Heart right ventricle (tissue), 16 donors: ENCODE measurements around the gene MCCD1. TPM values are rescaled to one million over a fixed set of nuclear protein-coding genes. Genes with fewer than 3 reads are reported as not detected.

Experiments used
- ATAC-seq, 8 donors: fragments of 200-7000 bp; cut with Tn5 transposase; one replicate each; pipeline ENCODE4 v1.9.1; 2020; ENCODE audit warnings: mild to moderate bottlenecking in 8 of 8, moderate library complexity in 8 of 8, moderate number of reproducible peaks in 1 of 8
- DNase-seq, 2 donors: peaks; one replicate each; pipeline ENCODE4 v3.0.0-alpha.2; 2020
- H3K27ac ChIP-seq, 10 donors: fragments of 200-600 bp; sonication (generic) in 2 of 10; one replicate each; pipeline versions ENCODE4 v1.5.0 to v1.8.0; 2020 to 2022; ENCODE audit warnings: mild to moderate bottlenecking in 3 of 10
- H3K27me3 ChIP-seq, 7 donors: fragments of 200-600 bp; one replicate each; pipeline ENCODE4 v1.8.0; 2021 to 2022; ENCODE audit warnings: mild to moderate bottlenecking in 2 of 7
- H3K36me3 ChIP-seq, 9 donors: fragments of 200-600 bp; sonication (generic) in 1 of 9; one replicate each; pipeline versions ENCODE4 v1.5.0 to v1.8.0; 2020 to 2022; ENCODE audit warnings: mild to moderate bottlenecking in 2 of 9
- H3K4me1 ChIP-seq, 9 donors: fragments of 200-600 bp; sonication (generic) in 1 of 9; one replicate each; pipeline versions ENCODE4 v1.5.0 to v1.8.0; 2020 to 2022; ENCODE audit warnings: mild to moderate bottlenecking in 4 of 9
- H3K4me3 ChIP-seq, 10 donors: fragments of 200-600 bp; sonication (generic) in 2 of 10; one replicate each; pipeline versions ENCODE4 v1.5.0 to v1.8.0; 2020 to 2022; ENCODE audit warnings: mild to moderate bottlenecking in 7 of 10, moderate library complexity in 2 of 10
- H3K9me3 ChIP-seq, 11 donors: fragments of 200-600 bp in 10 of 11; sonication (generic) in 2 of 11; one replicate each; pipeline versions ENCODE4 v1.5.0 to v1.8.0; 2013 to 2022; ENCODE audit warnings: mild to moderate bottlenecking in 2 of 11, control low read depth in 1 of 11, moderate library complexity in 1 of 11
- WGBS, 2 donors: extraction: QIAGEN DNeasy Blood & Tissue Kit; methylation state at CpG; one replicate each; pipeline ENCODE4 v1.1.7; 2013; ENCODE audit warnings: inconsistent platforms in 1 of 2; 5-methylcytosine and 5-hydroxymethylcytosine counted together
- intact Hi-C, 10 donors: fragments of 100-400 bp; cut with DNase I; formaldehyde crosslinking; loops; one replicate each; pipeline versions ENCODE4 v1.11.1 to v1.14.2; 2022
- polyA plus RNA-seq, 2 donors: library from polyadenylated mRNA; stranded (reverse); fragments of 200-250 nt; gene quantifications; one replicate each; pipeline ENCODE4 v1.2.3, GENCODE V29; 2013
- total RNA-seq, 10 donors: library from RNA; stranded (reverse); fragmentation: NEBNext Ultra II Directional in 3 of 10; extraction: Animal tissue kit (Norgen Biotek cat#: 25700) in 3 of 10; gene quantifications; one replicate each; pipeline versions ENCODE4 v1.2.1 to v1.2.4, GENCODE V29; 2021 to 2023
- TF ChIP-seq, protein P1 (sequence below), 9 donors: fragments of 200-600 bp; sonication (generic) in 2 of 9; IDR thresholded peaks; one replicate each; pipeline versions ENCODE4 v1.5.0 to v1.8.0; 2021 to 2022; ENCODE audit warnings: antibody characterized with exemption in 9 of 9, mild to moderate bottlenecking in 5 of 9, moderate library complexity in 1 of 9
- donor health status: Arrhythmogenic right ventricular cardiomyopathy.
- donor health status: ischemic (EF 13 %, LVEDD 7.1; RV severe dilation, severe dysfunction).
- donor health status: healthy with polysubstance abuse.
- donor health status: DM: no; HTN: yes; CAD: no.
- donor health status: DM: no; HTN: no; CAD: no.
- donor health status: ischemic (EF 25% LVEDD 6.9; RV normal size, moderate dysfunction).
- donor health status: ischemic (EF 25% LVEDD 5.7; RV mildly dilated, moderate dysfunction).
- donor health status: healthy.
- donor health status: DM: yes; HTN: yes; CAD: no.
- donor health status: Ischemic cardiomyopathy.
- donor health status: ischemic (EF 35%, LVEDD 5.7; RV mildly dilated, moderate dysfunction).
- donor health status: nonischemic (EF 11% LVEDD 7.7; RV severe dilation, severe dysfunction).
- donor health status: DM: yes; HTN: yes; CAD: no.
- donor health status: PGD.
- donor health status: ischemic (EF 29% LVEDD 5.4; RV normal size, mild dysfunction).
- donor health status: nonischemic (EF 23%, LVEDD 6.1; RV moderate dilation, normal function).

Gene MCCD1
- total and polyA plus RNA-seq, 12 donors: not detected

GRCh38 chr6:31541658-31542521 is 13.1 kb downstream of the MCCD1 start, which contains the start of gene DDX39B:
DDX39B (minus strand) TSS chr6:31542003; CDS start chr6:31540532, 1,471 bp downstream.
- Histone ChIP-seq H3K4me1 (peaks cover 22 to 55% (median 41%) of the 10 kb centered on the region in 9 donors), H3K4me3 (peak within 1 kb of the TSS; percentile 42 to 87 (median 73)), H3K27ac (peak within 1 kb of the TSS; percentile 81 to 100 (median 93)), H3K27me3 (no peaks in the 10 kb centered on the region), H3K36me3 (peaks cover 0 to 36% (median 28%) of the 10 kb centered on the region in 9 donors), H3K9me3 (no peaks in the 10 kb centered on the region)
- DNase-seq (peak; percentile 93 to 96), ATAC-seq (peak; percentile 93 to 96 (median 94))
- intact Hi-C loops: loop anchor here in 6 of 10 donors (2.0 to 10.0 kb wide), 8 partner anchors 43 to 413 kb away; partner anchors contain the start of genes MICB (in 4 of the 6), NELFE (in 3 of the 6), SKIC2 (in 3 of the 6) and CSNK2B (in 1 of the 6)
- TF ChIP-seq, protein P1, sequence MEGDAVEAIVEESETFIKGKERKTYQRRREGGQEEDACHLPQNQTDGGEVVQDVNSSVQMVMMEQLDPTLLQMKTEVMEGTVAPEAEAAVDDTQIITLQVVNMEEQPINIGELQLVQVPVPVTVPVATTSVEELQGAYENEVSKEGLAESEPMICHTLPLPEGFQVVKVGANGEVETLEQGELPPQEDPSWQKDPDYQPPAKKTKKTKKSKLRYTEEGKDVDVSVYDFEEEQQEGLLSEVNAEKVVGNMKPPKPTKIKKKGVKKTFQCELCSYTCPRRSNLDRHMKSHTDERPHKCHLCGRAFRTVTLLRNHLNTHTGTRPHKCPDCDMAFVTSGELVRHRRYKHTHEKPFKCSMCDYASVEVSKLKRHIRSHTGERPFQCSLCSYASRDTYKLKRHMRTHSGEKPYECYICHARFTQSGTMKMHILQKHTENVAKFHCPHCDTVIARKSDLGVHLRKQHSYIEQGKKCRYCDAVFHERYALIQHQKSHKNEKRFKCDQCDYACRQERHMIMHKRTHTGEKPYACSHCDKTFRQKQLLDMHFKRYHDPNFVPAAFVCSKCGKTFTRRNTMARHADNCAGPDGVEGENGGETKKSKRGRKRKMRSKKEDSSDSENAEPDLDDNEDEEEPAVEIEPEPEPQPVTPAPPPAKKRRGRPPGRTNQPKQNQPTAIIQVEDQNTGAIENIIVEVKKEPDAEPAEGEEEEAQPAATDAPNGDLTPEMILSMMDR (IDR thresholded peaks at IDR 0.05): no peak
- 0% methylated on average over 43 of the region's 43 CpGs for WGBS, 2 donors

- H3K4me3 ChIP-seq: no peak overlapping the region
- WGBS, 2 donors: 93 to 98% methylated on average over 6 of the region's 6 CpGs
- intact Hi-C loops: loop anchor here in 6 of 10 donors (2.0 to 10.0 kb wide), 7 partner anchors 46 to 411 kb away; partner anchors contain the start of genes MICB (in 3 of the 6), NELFE (in 3 of the 6), SKIC2 (in 3 of the 6) and CSNK2B (in 1 of the 6)
- H3K36me3 ChIP-seq: peaks cover 0 to 19% (median 18%) of the 10 kb centered on the region in 9 donors
- peaks cover 27 to 57% (median 45%) of the 10 kb centered on the region in 9 donors for H3K4me1 ChIP-seq
- H3K9me3 ChIP-seq: no peaks in the 10 kb centered on the region
- ATAC-seq (no peak), DNase-seq (no peak)
- H3K27me3 ChIP-seq: no peaks in the 10 kb centered on the region
- H3K27ac ChIP-seq: peak overlapping the region in 7 of 10 donors; percentile 81 to 100 (median 93)
- TF ChIP-seq, protein P1 (IDR thresholded peaks at IDR 0.05): no peak
These were observed 14.9 kb downstream of the MCCD1 start for GRCh38 chr6:31543639-31544038.

DNA sequence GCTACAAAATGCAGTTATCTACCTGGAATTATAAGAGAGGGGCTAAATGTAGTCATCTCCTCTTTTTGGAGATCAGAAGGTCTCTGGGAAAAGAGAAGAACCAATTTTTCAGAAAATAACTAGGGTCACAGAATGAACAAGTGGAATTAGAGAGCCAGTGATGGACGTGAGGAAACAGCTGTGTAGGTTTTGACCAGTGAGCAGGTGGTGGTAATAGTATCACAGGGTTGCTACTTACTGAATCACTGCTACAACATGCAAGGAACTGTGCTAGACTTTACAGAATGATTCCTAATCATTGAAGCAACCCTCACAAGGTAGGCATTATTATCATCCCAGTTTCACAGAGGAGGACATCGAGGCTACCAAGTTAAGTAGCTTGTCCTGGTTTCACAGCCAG is 15.9 kb downstream of the MCCD1 start:
- intact Hi-C loops: loop anchor here in 8 of 10 donors (5.0 to 10.0 kb wide), 10 partner anchors 38 to 410 kb away; partner anchors contain the start of genes LTB (in 4 of the 8), MICB (in 3 of the 8), NELFE (in 3 of the 8) and SKIC2 (in 3 of the 8)

More for the DNA sequence above, 15.9 kb downstream of the MCCD1 start:
- no peaks in the 10 kb centered on the region for H3K9me3 ChIP-seq
- peaks cover 19 to 56% (median 37%) of the 10 kb centered on the region in 9 donors for H3K4me1 ChIP-seq
- H3K27me3 ChIP-seq: no peaks in the 10 kb centered on the region
- peaks cover 0 to 19% (median 14%) of the 10 kb centered on the region in 9 donors for H3K36me3 ChIP-seq
- DNase-seq: no peak
- TF ChIP-seq, protein P1 (IDR thresholded peaks at IDR 0.05): no peak
- WGBS, 2 donors: 83 to 85% methylated on average over 2 of the region's 2 CpGs
- no peak overlapping the region for H3K4me3 ChIP-seq
- ATAC-seq: no peak
- H3K27ac ChIP-seq: no peak overlapping the region
